ENCODE results near the gene CLDN10.

CLDN10 gene

GRCh38 chr13:95527955-95528354 lies 24.6 kb upstream of the CLDN10 start:
- ATAC-seq = no peak
- no peak overlapping the region for H3K27ac Mint-ChIP-seq
- no peak overlapping the region for H3K4me3 Mint-ChIP-seq
- H3K36me3 Mint-ChIP-seq = no peaks in the 10 kb centered on the region
- peaks cover 28% of the 10 kb centered on the region for H3K27me3 Mint-ChIP-seq
- no peaks in the 10 kb centered on the region for H3K4me1 Mint-ChIP-seq
- H3K9me3 Mint-ChIP-seq = peaks cover 8% of the 10 kb centered on the region

GRCh38 chr13:95530178-95530577 lies 22.3 kb upstream of the CLDN10 start:
- H3K4me1 Mint-ChIP-seq = no peaks in the 10 kb centered on the region
- H3K27ac Mint-ChIP-seq = no peak overlapping the region
- peaks cover 8% of the 10 kb centered on the region for H3K9me3 Mint-ChIP-seq
- H3K27me3 Mint-ChIP-seq = peaks cover 49% of the 10 kb centered on the region
- no peaks in the 10 kb centered on the region for H3K36me3 Mint-ChIP-seq
- no peak for ATAC-seq
- H3K4me3 Mint-ChIP-seq = no peak overlapping the region

GRCh38 chr13:95533545-95534160 lies 18.9 kb upstream of the CLDN10 start:
- no peaks in the 10 kb centered on the region for H3K36me3 Mint-ChIP-seq
- H3K9me3 Mint-ChIP-seq = peaks cover under 1% of the 10 kb centered on the region

GRCh38 chr13:95535243-95535642 lies 17.3 kb upstream of the CLDN10 start:
- Mint-ChIP-seq H3K4me1 (no peaks in the 10 kb centered on the region), H3K36me3 (no peaks in the 10 kb centered on the region), H3K27me3 (peaks cover 63% of the 10 kb centered on the region), H3K9me3 (no peaks in the 10 kb centered on the region), H3K27ac (no peak overlapping the region), H3K4me3 (no peak overlapping the region)
- no peak for ATAC-seq

More at GRCh38 chr13:95533545-95534160, 18.9 kb upstream of the CLDN10 start:
- no peak overlapping the region for H3K27ac Mint-ChIP-seq
- peaks cover 60% of the 10 kb centered on the region for H3K27me3 Mint-ChIP-seq
- no peak overlapping the region for H3K4me3 Mint-ChIP-seq
- peak; percentile 12 for ATAC-seq
- no peaks in the 10 kb centered on the region for H3K4me1 Mint-ChIP-seq

- Mint-ChIP-seq H3K27me3 (peaks cover 60% of the 10 kb centered on the region), H3K9me3 (no peaks in the 10 kb centered on the region), H3K36me3 (no peaks in the 10 kb centered on the region), H3K4me1 (no peaks in the 10 kb centered on the region), H3K4me3 (no peak overlapping the region), H3K27ac (no peak overlapping the region)
- no peak for ATAC-seq
Measured at GRCh38 chr13:95536632-95537241, 15.8 kb upstream of the CLDN10 start.

GRCh38 chr13:95540888-95541287 lies 11.6 kb upstream of the CLDN10 start:
- no peak overlapping the region for H3K27ac Mint-ChIP-seq
- H3K27me3 Mint-ChIP-seq = peaks cover 20% of the 10 kb centered on the region
- no peak for ATAC-seq

GRCh38 chr13:95541308-95541707 lies 11.2 kb upstream of the CLDN10 start:
- Mint-ChIP-seq H3K27me3 (peaks cover 16% of the 10 kb centered on the region), H3K36me3 (no peaks in the 10 kb centered on the region), H3K4me1 (no peaks in the 10 kb centered on the region), H3K27ac (no peak overlapping the region), H3K9me3 (no peaks in the 10 kb centered on the region), H3K4me3 (no peak overlapping the region)
- no peak for ATAC-seq

More at GRCh38 chr13:95540888-95541287, 11.6 kb upstream of the CLDN10 start:
- no peaks in the 10 kb centered on the region for H3K9me3 Mint-ChIP-seq
- no peaks in the 10 kb centered on the region for H3K4me1 Mint-ChIP-seq
- H3K36me3 Mint-ChIP-seq = no peaks in the 10 kb centered on the region
- H3K4me3 Mint-ChIP-seq = no peak overlapping the region

- Mint-ChIP-seq H3K4me1 (no peaks in the 10 kb centered on the region), H3K27ac (no peak overlapping the region), H3K9me3 (no peaks in the 10 kb centered on the region), H3K36me3 (no peaks in the 10 kb centered on the region), H3K27me3 (peaks cover 13% of the 10 kb centered on the region), H3K4me3 (no peak overlapping the region)
- ATAC-seq = no peak
Measured at GRCh38 chr13:95541911-95542474, 10.5 kb upstream of the CLDN10 start.

GRCh38 chr13:95544293-95544692 lies 8.2 kb upstream of the CLDN10 start:
- H3K27me3 Mint-ChIP-seq = peaks cover 10% of the 10 kb centered on the region
- H3K36me3 Mint-ChIP-seq = no peaks in the 10 kb centered on the region
- H3K4me1 Mint-ChIP-seq = no peaks in the 10 kb centered on the region
- no peaks in the 10 kb centered on the region for H3K9me3 Mint-ChIP-seq
- no peak for ATAC-seq
- H3K27ac Mint-ChIP-seq = no peak overlapping the region
- no peak overlapping the region for H3K4me3 Mint-ChIP-seq

- no peak overlapping the region for H3K27ac Mint-ChIP-seq
- no peaks in the 10 kb centered on the region for H3K4me1 Mint-ChIP-seq
- peaks cover 32% of the 10 kb centered on the region for H3K27me3 Mint-ChIP-seq
- H3K9me3 Mint-ChIP-seq = no peaks in the 10 kb centered on the region
- no peak for ATAC-seq
- H3K4me3 Mint-ChIP-seq = no peak overlapping the region
- no peaks in the 10 kb centered on the region for H3K36me3 Mint-ChIP-seq
Measured at GRCh38 chr13:95546919-95547318, 5.6 kb upstream of the CLDN10 start.

GRCh38 chr13:95547531-95548167 lies 4.9 kb upstream of the CLDN10 start:
- no peaks in the 10 kb centered on the region for H3K36me3 Mint-ChIP-seq
- H3K9me3 Mint-ChIP-seq = no peaks in the 10 kb centered on the region
- no peak overlapping the region for H3K27ac Mint-ChIP-seq
- H3K4me3 Mint-ChIP-seq = no peak overlapping the region
- no peak for ATAC-seq
- no peaks in the 10 kb centered on the region for H3K4me1 Mint-ChIP-seq
- H3K27me3 Mint-ChIP-seq = peaks cover 35% of the 10 kb centered on the region

- Mint-ChIP-seq H3K27ac (no peak overlapping the region), H3K36me3 (no peaks in the 10 kb centered on the region), H3K4me1 (peaks cover 10% of the 10 kb centered on the region), H3K9me3 (no peaks in the 10 kb centered on the region), H3K4me3 (no peak overlapping the region), H3K27me3 (peaks cover 64% of the 10 kb centered on the region)
- no peak for ATAC-seq
Measured at GRCh38 chr13:95552208-95552538, 347 bp upstream of the CLDN10 start.

- H3K27me3 Mint-ChIP-seq = peaks cover 60% of the 10 kb centered on the region
- ATAC-seq = no peak
- no peaks in the 10 kb centered on the region for H3K36me3 Mint-ChIP-seq
- no peaks in the 10 kb centered on the region for H3K9me3 Mint-ChIP-seq
- H3K27ac Mint-ChIP-seq = no peak overlapping the region
- H3K4me1 Mint-ChIP-seq = peaks cover 10% of the 10 kb centered on the region
- no peak overlapping the region for H3K4me3 Mint-ChIP-seq
Measured at GRCh38 chr13:95553581-95554385, 1.3 kb downstream of the CLDN10 start.

GRCh38 chr13:95557013-95557412 lies 4.5 kb downstream of the CLDN10 start:
- H3K4me3 Mint-ChIP-seq = no peak overlapping the region
- H3K27me3 Mint-ChIP-seq = peaks cover 36% of the 10 kb centered on the region
- H3K36me3 Mint-ChIP-seq = no peaks in the 10 kb centered on the region
- H3K27ac Mint-ChIP-seq = no peak overlapping the region
- no peak for ATAC-seq
- H3K9me3 Mint-ChIP-seq = no peaks in the 10 kb centered on the region
- peaks cover 10% of the 10 kb centered on the region for H3K4me1 Mint-ChIP-seq

GRCh38 chr13:95559100-95559499 lies 6.6 kb downstream of the CLDN10 start:
- Mint-ChIP-seq H3K36me3 (no peaks in the 10 kb centered on the region), H3K27ac (no peak overlapping the region), H3K27me3 (peaks cover 20% of the 10 kb centered on the region), H3K4me1 (no peaks in the 10 kb centered on the region), H3K9me3 (no peaks in the 10 kb centered on the region), H3K4me3 (no peak overlapping the region)
- no peak for ATAC-seq

Measured in stimulated activated memory B cell treated with anti-CD40 and anti-IgM and Interleukin-4, amounts not matched to agents 10 μg/mL and 1 μg/mL and 100 μg/mL, for 72 hours (primary cell).